ENCODE results near the gene RAB4A. TPM values are rescaled to one million over a fixed set of nuclear protein-coding genes. Genes with fewer than 3 reads are reported as not detected.
A peak's percentile ranks its signal among the peaks of the same experiment; 100 is the strongest.

The RAB4A gene
- total and polyA plus RNA-seq, 2 of the 13 experiments (the other 11 are each of a cell fraction or from before 2014, with no cell fraction given): 56.0 to 80.1 TPM

GRCh38 chr1:229341774-229342655 lies 71.1 kb downstream of the RAB4A start (continued):
- TF ChIP-seq SIN3A (IDR thresholded peaks at IDR 0.05; ENCODE audit: borderline replicate concordance, low read depth, low read length) (peak; percentile 68; the same call in 1 of the 2 replicates), RBM22 (optimal IDR thresholded peaks at IDR 0.05; ENCODE audit: low read length) (no peak), ZNF274 (CRISPR knock-in tag; IDR thresholded peaks at IDR 0.05) (0 out of 2 replicates have a peak, but pooled peaks have one; percentile 12), MXI1 (IDR thresholded peaks at IDR 0.05; ENCODE audit: borderline replicate concordance, low read depth, low read length) (0 out of 3 replicates have a peak, but pooled peaks have one; percentile 0), ZNF75D (CRISPR knock-in tag; IDR thresholded peaks at IDR 0.05; ENCODE audit: borderline replicate concordance) (no peak), SUZ12 (IDR thresholded peaks at IDR 0.05; ENCODE audit: low read depth, low read length) (no peak), ZNF574 (CRISPR knock-in tag; IDR thresholded peaks at IDR 0.05) (0 out of 2 replicates have a peak, but pooled peaks have one; percentile 45), CCDC6 (CRISPR knock-in tag; IDR thresholded peaks at IDR 0.05) (peak; percentile 68), ZNF160 (CRISPR knock-in tag; IDR thresholded peaks at IDR 0.05) (no peak; the same call in 1 of the 2 replicates), STAG1 (CRISPR knock-in tag; IDR thresholded peaks at IDR 0.05) (peak; percentile 7), AHDC1 (CRISPR knock-in tag; IDR thresholded peaks at IDR 0.05; ENCODE audit: borderline replicate concordance) (no peak), ZNF263 (CRISPR knock-in tag; IDR thresholded peaks at IDR 0.05) (peak; percentile 64), IKZF4 (CRISPR knock-in tag; IDR thresholded peaks at IDR 0.05; ENCODE audit: borderline replicate concordance, low read depth, not compliant biosample characterization) (no peak)
- TF ChIP-seq, protein P1, sequence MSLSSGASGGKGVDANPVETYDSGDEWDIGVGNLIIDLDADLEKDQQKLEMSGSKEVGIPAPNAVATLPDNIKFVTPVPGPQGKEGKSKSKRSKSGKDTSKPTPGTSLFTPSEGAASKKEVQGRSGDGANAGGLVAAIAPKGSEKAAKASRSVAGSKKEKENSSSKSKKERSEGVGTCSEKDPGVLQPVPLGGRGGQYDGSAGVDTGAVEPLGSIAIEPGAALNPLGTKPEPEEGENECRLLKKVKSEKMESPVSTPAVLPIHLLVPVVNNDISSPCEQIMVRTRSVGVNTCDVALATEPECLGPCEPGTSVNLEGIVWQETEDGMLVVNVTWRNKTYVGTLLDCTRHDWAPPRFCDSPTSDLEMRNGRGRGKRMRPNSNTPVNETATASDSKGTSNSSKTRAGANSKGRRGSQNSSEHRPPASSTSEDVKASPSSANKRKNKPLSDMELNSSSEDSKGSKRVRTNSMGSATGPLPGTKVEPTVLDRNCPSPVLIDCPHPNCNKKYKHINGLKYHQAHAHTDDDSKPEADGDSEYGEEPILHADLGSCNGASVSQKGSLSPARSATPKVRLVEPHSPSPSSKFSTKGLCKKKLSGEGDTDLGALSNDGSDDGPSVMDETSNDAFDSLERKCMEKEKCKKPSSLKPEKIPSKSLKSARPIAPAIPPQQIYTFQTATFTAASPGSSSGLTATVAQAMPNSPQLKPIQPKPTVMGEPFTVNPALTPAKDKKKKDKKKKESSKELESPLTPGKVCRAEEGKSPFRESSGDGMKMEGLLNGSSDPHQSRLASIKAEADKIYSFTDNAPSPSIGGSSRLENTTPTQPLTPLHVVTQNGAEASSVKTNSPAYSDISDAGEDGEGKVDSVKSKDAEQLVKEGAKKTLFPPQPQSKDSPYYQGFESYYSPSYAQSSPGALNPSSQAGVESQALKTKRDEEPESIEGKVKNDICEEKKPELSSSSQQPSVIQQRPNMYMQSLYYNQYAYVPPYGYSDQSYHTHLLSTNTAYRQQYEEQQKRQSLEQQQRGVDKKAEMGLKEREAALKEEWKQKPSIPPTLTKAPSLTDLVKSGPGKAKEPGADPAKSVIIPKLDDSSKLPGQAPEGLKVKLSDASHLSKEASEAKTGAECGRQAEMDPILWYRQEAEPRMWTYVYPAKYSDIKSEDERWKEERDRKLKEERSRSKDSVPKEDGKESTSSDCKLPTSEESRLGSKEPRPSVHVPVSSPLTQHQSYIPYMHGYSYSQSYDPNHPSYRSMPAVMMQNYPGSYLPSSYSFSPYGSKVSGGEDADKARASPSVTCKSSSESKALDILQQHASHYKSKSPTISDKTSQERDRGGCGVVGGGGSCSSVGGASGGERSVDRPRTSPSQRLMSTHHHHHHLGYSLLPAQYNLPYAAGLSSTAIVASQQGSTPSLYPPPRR (CRISPR knock-in tag; IDR thresholded peaks at IDR 0.05; ENCODE audit: borderline replicate concordance): peak; percentile 28; the same call in 1 of the 2 replicates

Measured in HepG2 (cell line).